Psoas muscle (tissue), 8 donors: Measurements from ENCODE around the gene PRTFDC1. TPM values are rescaled to one million over a fixed set of nuclear protein-coding genes. Genes with fewer than 3 reads are reported as not detected.

Experiments used
- ATAC-seq, 4 donors: fragments of 200-7000 bp; cut with Tn5 transposase; one replicate each; pipeline ENCODE4 v1.9.1; 2020; ENCODE audit warnings: moderate library complexity in 3 of 4, mild to moderate bottlenecking in 2 of 4
- DNase-seq, 2 donors: peaks; one replicate each; pipeline ENCODE4 v3.0.0-alpha.2; 2020
- H3K27ac ChIP-seq: fragments of 200-600 bp; one replicate; pipeline ENCODE4 v1.8.0; 2022
- H3K27me3 ChIP-seq, 3 donors: fragments of 200-600 bp in 1 of 3; one replicate each; pipeline versions ENCODE4 v1.6.1 to v1.8.0; 2013 to 2022; ENCODE audit warnings: low read length in 2 of 3, mild to moderate bottlenecking in 2 of 3, moderate library complexity in 1 of 3; ENCODE audit not compliant: insufficient read depth in 3 of 3
- H3K36me3 ChIP-seq, 2 donors: fragments of 200-600 bp in 1 of 2; one replicate each; pipeline versions ENCODE4 v1.6.1 to v1.8.0; 2013 to 2022; ENCODE audit warnings: low read depth in 1 of 2, mild to moderate bottlenecking in 1 of 2, moderate library complexity in 1 of 2; ENCODE audit not compliant: insufficient read depth in 1 of 2
- H3K4me1 ChIP-seq: fragments of 200-600 bp; one replicate; pipeline ENCODE4 v1.8.0; 2022
- H3K4me3 ChIP-seq: fragments of 200-600 bp; one replicate; pipeline ENCODE4 v1.8.0; 2022; ENCODE audit warnings: mild to moderate bottlenecking
- H3K9me3 ChIP-seq: fragments of 200-600 bp; one replicate; pipeline ENCODE4 v1.8.0; 2022
- WGBS, 3 donors: extraction: QIAGEN DNeasy Blood & Tissue Kit; methylation state at CpG; one replicate each; pipeline versions ENCODE4 v1.1.6 to v1.1.7; 2013; 5-methylcytosine and 5-hydroxymethylcytosine counted together
- intact Hi-C, 2 donors: fragments of 100-400 bp; cut with DNase I; formaldehyde crosslinking; loops; one replicate each; pipeline versions ENCODE4 v1.11.0 to v1.14.2; 2022
- polyA plus RNA-seq, 3 donors: library from polyadenylated mRNA; stranded (reverse); fragments of 200-250 nt; gene quantifications; one replicate each; pipeline ENCODE4 v1.2.3, GENCODE V29; 2013
- total RNA-seq, 4 donors: library from RNA; stranded (reverse); fragmentation: NEBNext Ultra II Directional in 2 of 4; extraction: Animal tissue kit (Norgen Biotek cat#: 25700) in 2 of 4; gene quantifications; one replicate each; pipeline versions ENCODE4 v1.2.1 to v1.2.4, GENCODE V29; 2021 to 2023
- TF ChIP-seq, protein P1 (sequence below): fragments of 200-600 bp; IDR thresholded peaks from one replicate; pipeline ENCODE4 v1.8.0; 2022; ENCODE audit warnings: antibody characterized with exemption
- donor health status: healthy with polysubstance abuse.
- donor health status: DM: no; HTN: no; CAD: no; lungs with moderate emphysema.
- donor health status: Bipolar disorder and iron deficiency.
- donor health status: healthy.
- donor health status: DM: yes; HTN: yes; CAD: no.
- donor health status: DM: no; HTN: no; CAD: no.
- donor health status: DM: no; HTN: no; CAD: no.
- donor health status: DM: yes; HTN: yes; CAD: no.

The PRTFDC1 gene
- total and polyA plus RNA-seq, 7 donors = 0.14 to 0.84 (median 0.43) TPM

DNA sequence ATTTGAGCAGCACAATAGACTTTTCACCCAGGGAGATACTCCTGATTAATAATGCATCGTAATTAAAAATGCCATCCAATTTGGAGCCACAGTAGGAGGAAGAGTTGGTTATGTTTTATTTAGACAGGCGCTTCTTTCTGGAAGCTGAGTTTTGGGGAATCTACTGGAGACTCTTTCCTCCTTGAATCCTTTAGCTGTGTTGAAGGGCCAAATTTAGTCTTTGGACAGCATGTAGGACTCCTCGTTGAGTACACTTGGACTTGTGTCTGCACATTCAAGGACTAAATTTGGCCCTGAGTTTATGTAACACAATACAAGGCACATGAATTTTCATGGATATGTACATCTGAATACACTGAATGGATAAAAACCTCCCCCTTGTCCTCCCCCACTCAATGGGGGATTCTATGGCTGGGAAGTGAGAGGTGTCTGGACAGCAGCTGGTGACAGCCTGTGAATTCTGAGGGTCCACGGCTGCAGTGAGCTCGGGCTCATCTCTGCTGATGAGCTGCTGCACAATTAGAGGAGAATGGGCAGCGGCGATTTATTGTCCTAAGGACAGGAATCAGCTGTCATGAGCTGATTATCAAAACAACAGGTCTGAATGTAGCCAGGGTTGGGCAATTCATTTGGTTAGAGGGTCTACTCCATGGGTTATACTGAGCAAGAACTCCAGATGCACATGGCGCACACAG lies 95.2 kb downstream of the PRTFDC1 start:
- intact Hi-C loops = no loop called here
- no peak overlapping the region for H3K4me3 ChIP-seq
- DNase-seq (no peak), ATAC-seq (no peak)
- H3K4me1 ChIP-seq = no peaks in the 10 kb centered on the region
- H3K27me3 ChIP-seq = peaks cover 0 to 5% (median 2%) of the 10 kb centered on the region in 3 donors
- no peaks in the 10 kb centered on the region for H3K36me3 ChIP-seq
- 65 to 80% (median 72%) methylated on average over 8 of the region's 8 CpGs for WGBS, 3 donors
- TF ChIP-seq, protein P1, sequence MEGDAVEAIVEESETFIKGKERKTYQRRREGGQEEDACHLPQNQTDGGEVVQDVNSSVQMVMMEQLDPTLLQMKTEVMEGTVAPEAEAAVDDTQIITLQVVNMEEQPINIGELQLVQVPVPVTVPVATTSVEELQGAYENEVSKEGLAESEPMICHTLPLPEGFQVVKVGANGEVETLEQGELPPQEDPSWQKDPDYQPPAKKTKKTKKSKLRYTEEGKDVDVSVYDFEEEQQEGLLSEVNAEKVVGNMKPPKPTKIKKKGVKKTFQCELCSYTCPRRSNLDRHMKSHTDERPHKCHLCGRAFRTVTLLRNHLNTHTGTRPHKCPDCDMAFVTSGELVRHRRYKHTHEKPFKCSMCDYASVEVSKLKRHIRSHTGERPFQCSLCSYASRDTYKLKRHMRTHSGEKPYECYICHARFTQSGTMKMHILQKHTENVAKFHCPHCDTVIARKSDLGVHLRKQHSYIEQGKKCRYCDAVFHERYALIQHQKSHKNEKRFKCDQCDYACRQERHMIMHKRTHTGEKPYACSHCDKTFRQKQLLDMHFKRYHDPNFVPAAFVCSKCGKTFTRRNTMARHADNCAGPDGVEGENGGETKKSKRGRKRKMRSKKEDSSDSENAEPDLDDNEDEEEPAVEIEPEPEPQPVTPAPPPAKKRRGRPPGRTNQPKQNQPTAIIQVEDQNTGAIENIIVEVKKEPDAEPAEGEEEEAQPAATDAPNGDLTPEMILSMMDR = no peak
- no peak overlapping the region for H3K27ac ChIP-seq
- no peaks in the 10 kb centered on the region for H3K9me3 ChIP-seq

DNA sequence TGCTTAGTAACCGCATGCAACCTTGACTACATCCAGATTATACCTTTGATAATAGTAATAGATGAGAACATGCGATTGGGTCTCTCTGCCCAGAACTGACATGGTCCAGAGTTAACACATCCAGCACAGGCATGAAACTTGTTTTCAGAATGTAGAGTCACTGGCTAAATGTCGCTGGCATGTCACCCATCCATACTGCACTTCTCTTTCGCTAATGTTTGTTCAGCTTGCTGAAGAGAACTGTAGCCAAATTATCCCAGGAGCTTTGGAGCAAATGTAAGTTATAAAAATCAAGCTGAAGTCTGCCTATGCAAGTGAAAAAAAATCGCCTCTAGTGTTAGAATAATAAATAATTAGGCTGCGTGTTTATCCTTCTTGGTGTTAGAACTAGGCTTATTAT lies 98.2 kb downstream of the PRTFDC1 start:
- WGBS, 3 donors = 93 to 96% (median 94%) methylated on average over 6 of the region's 6 CpGs
- H3K36me3 ChIP-seq = no peaks in the 10 kb centered on the region

GRCh38 chr10:24853661-24854060 lies 98.7 kb downstream of the PRTFDC1 start:
- no peak for ATAC-seq

More for the DNA sequence above, 98.2 kb downstream of the PRTFDC1 start:
- Histone ChIP-seq H3K4me3 (no peak overlapping the region), H3K4me1 (no peaks in the 10 kb centered on the region), H3K27me3 (peaks cover 0 to 5% (median 2%) of the 10 kb centered on the region in 3 donors), H3K9me3 (no peaks in the 10 kb centered on the region), H3K27ac (no peak overlapping the region)
- no peak for ATAC-seq
- DNase-seq = no peak
- intact Hi-C loops = no loop called here
- TF ChIP-seq, protein P1 = no peak

DNA sequence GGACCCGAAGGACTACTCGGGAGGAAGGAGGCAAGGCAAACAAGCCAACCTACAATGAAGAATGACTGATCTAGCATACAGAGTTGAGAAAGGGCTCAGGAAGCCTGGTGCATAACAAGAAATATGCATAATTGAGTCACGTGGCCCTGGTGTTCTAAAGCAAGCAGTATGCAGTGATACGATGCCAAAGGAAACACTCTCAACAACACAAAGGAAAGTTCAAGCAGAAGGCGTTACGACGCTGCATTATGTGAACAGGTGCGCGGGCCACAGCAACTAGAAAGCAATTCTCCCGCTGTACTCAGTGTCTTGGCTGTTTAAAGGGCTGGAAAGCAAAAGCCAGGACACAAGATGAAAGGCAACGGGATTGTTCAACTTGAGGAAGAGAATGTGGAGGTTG lies 100.8 kb downstream of the PRTFDC1 start:
- H3K27me3 ChIP-seq = peaks cover 0 to 5% (median 4%) of the 10 kb centered on the region in 3 donors
- intact Hi-C loops = no loop called here
- peaks cover 4% of the 10 kb centered on the region for H3K4me1 ChIP-seq
- H3K4me3 ChIP-seq = no peak overlapping the region
- no peaks in the 10 kb centered on the region for H3K36me3 ChIP-seq
- DNase-seq = no peak
- TF ChIP-seq, protein P1 = no peak
- 50 to 64% (median 53%) methylated on average over 11 of the region's 11 CpGs for WGBS, 3 donors
- no peak overlapping the region for H3K27ac ChIP-seq
- ATAC-seq = no peak
- H3K9me3 ChIP-seq = no peaks in the 10 kb centered on the region

More at GRCh38 chr10:24853661-24854060, 98.7 kb downstream of the PRTFDC1 start:
- Histone ChIP-seq H3K36me3 (no peaks in the 10 kb centered on the region), H3K4me3 (no peak overlapping the region), H3K4me1 (peaks cover under 1% of the 10 kb centered on the region), H3K27me3 (peaks cover 0 to 5% (median 2%) of the 10 kb centered on the region in 3 donors), H3K9me3 (no peaks in the 10 kb centered on the region), H3K27ac (no peak overlapping the region)
- TF ChIP-seq, protein P1 = no peak
- intact Hi-C loops = no loop called here
- no peak for DNase-seq
